ENCODE measurements around the gene MAD1L1. TPM values are rescaled to one million over a fixed set of nuclear protein-coding genes. Genes with fewer than 3 reads are reported as not detected.

The MAD1L1 gene
- total and polyA plus RNA-seq, 2 of the 8 experiments (the other 6 are each of a cell fraction or from before 2014, with no cell fraction given), result 40.4 to 44.6 TPM

DNA sequence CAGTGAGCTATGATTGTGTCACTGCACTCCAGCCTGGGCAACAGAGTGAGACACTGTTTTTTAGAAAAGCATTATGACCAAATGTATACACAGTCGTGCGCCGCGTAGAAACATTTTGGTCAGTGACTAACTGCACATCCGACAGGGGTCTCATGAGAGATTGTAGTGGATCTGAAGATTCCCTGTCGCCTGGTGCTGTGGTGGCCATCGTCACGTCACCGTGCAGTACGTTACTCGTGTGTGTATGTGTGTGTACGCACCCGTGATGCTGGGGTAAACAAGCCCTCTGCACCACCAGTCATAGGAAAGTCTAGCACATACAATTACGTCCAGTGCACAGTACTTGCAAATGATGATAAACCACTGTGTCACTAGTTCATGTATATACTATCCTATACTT, 453.3 kb downstream of the MAD1L1 start:
- peaks cover 0 to 3% of the 10 kb centered on the region in 2 experiments; a peak in 1 of 4 replicates for H3K9me3 ChIP-seq (ENCODE audit: insufficient read depth in 2 of 2, low read depth in 1 of 2, low read length in 1 of 2)
- H3K4me2 ChIP-seq (ENCODE audit: insufficient read depth in 1 of 2, low read depth in 2 of 2, low read length in 2 of 2), result no peak overlapping the region
- H3K79me2 ChIP-seq (ENCODE audit: control insufficient read depth in 1 of 2, insufficient read depth in 2 of 2, low read length in 2 of 2), result no peaks in the 10 kb centered on the region
- no peaks in the 10 kb centered on the region for H3K36me3 ChIP-seq (ENCODE audit: control insufficient read depth in 2 of 4, insufficient read depth in 4 of 4, low read length in 3 of 4)
- H4K5ac ChIP-seq (ENCODE audit: insufficient read length, low read depth, low read length), result no peak overlapping the region
- no peaks in the 10 kb centered on the region for H3K27me3 ChIP-seq (replicated peaks in 1 of 4; ENCODE audit: control insufficient read depth in 3 of 4, extremely low read depth in 1 of 4, insufficient read depth in 3 of 4, low read length in 3 of 4)
- H3K4me1 ChIP-seq (replicated peaks in 1 of 4; ENCODE audit: control insufficient read depth in 3 of 4, insufficient read depth in 4 of 4, low read length in 3 of 4), result no peaks in the 10 kb centered on the region
- no peak overlapping the region for H2BK12ac ChIP-seq (ENCODE audit: low read depth, low read length)
- no peak overlapping the region for H3K27ac ChIP-seq (ENCODE audit: low read depth, low read length)
- whole genome bisulfite sequencing, 2 experiments (ENCODE audit: extremely low coverage in 1 of 2, insufficient coverage in 1 of 2, insufficient read length in 1 of 2, insufficient replicate concordance in 2 of 2, low coverage in 1 of 2, low lambda C conversion rate in 2 of 2, missing lambda C conversion rate in 1 of 2), result 90% methylated on average over 14 of the region's 14 CpGs; no CpG with 5 or more reads in 1 of the 2 experiments
- no peak overlapping the region for H2BK20ac ChIP-seq (ENCODE audit: low read length)
- H3K56ac ChIP-seq (replicated peaks; ENCODE audit: insufficient read length, low read depth, low read length), result no peak overlapping the region
- no peak overlapping the region for H3K4ac ChIP-seq (replicated peaks; ENCODE audit: insufficient read length, low read depth, low read length)
- no peak overlapping the region for H2AK5ac ChIP-seq (ENCODE audit: low read depth, low read length)
- no peak overlapping the region for H2AFZ ChIP-seq (ENCODE audit: low read length)
- FAIRE-seq, result no peak
- H3K23ac ChIP-seq (ENCODE audit: insufficient read length), result no peak overlapping the region
- H2BK15ac ChIP-seq (ENCODE audit: low read length), result no peak overlapping the region
- no peak overlapping the region for H3K4me3 ChIP-seq (ENCODE audit: extremely low read depth in 1 of 4, insufficient read depth in 2 of 4, low read depth in 3 of 4, low read length in 4 of 4)
- H2BK120ac ChIP-seq (replicated peaks; ENCODE audit: low read depth, low read length), result no peak overlapping the region
- CTCF ChIA-PET (ENCODE audit: partially characterized antibody), result no interaction called here
- H4K91ac ChIP-seq (replicated peaks; ENCODE audit: insufficient read length, low read length), result no peak overlapping the region
- POLR2A ChIA-PET (ENCODE audit: partially characterized antibody), result no interaction called here
- no peak overlapping the region for H2BK5ac ChIP-seq (ENCODE audit: low read depth, low read length)
- no peak overlapping the region for H3K14ac ChIP-seq (ENCODE audit: insufficient read length)
- no peaks in the 10 kb centered on the region for H3K23me2 ChIP-seq (ENCODE audit: low read depth, low read length)
- H3K18ac ChIP-seq (ENCODE audit: extremely low read depth, low read length), result no peak overlapping the region
- H4K8ac ChIP-seq (ENCODE audit: extremely low read depth, insufficient read depth, low read length), result no peak overlapping the region; the same call in 1 of the 2 replicates
- H4K20me1 ChIP-seq (replicated peaks in 1 of 2; ENCODE audit: control insufficient read depth in 1 of 2, insufficient read depth in 2 of 2, low read length in 2 of 2), result no peaks in the 10 kb centered on the region
- no peaks in the 10 kb centered on the region for H3K79me1 ChIP-seq (ENCODE audit: low read depth, low read length)
- no peak for DNase-seq (ENCODE audit: low read depth in 1 of 2, low spot score in 2 of 2)
- H3K9ac ChIP-seq (replicated peaks in 1 of 4; ENCODE audit: extremely low read depth in 1 of 4, low read depth in 3 of 4, low read length in 3 of 4), result no peak overlapping the region
- no peak for TF ChIP-seq SP2 (IDR thresholded peaks at IDR 0.05; ENCODE audit: low read length)
- no peak for TF ChIP-seq TEAD4 (IDR thresholded peaks at IDR 0.05; ENCODE audit: low read depth, low read length)
